GM19099 (cell line): ENCODE measurements around the gene EEF1B2.

Experiments
- POLR2A ChIP-seq: IDR thresholded peaks from 3 replicates; pipeline ENCODE4 v1.6.1; 2011; ENCODE audit warnings: low read depth; ENCODE audit not compliant: insufficient read length; ENCODE audit errors: extremely low read depth

The EEF1B2 gene

DNA sequence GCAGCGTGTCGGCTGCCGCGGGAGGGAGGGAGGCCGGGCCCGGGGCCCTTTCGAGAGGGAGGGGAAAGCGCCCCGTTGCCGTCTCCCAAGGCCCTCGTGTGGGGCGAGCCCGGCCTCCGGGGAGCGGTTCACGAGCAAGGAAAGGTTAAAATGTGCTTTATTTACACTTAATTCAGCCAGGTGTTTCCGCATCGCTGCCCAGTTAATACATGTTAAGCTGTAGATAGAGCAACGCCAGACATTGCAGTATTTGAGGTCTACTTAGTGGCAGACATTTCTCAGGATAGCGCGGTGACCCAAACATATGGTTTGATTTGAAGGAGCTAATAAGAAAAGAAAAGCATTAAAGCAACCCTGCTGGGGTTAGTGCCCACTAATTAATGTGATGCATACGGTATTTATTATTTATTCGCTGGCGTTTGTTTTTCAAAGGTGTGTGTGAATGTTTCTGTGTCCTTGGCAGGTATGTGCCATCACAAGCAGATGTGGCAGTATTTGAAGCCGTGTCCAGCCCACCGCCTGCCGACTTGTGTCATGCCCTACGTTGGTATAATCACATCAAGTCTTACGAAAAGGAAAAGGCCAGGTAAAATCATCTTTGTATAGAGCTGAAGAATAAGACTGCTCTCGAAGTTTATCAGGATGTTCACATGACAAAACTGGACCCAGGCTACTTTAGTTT, 571 bp downstream of the EEF1B2 start:
- no peak for TF ChIP-seq POLR2A

DNA sequence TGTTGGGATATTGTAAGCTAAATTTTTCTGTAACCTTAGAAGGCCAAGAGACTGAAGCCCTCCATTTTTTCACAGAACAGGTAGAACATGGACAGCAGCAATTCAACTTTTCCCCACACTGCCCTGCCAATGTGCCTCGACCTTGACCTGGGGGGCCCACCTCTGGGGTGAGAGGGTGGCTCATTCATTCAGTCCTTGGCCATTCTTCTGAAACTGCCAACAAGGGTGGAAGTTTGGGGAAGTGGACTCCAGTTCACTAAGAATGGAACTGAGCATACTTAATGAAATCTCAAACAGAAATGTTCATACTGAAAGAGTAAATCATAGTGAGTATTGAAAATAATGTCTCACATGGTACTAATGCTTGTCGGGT, 1.1 kb downstream of the EEF1B2 start:
- no peak for TF ChIP-seq POLR2A

- no peak for TF ChIP-seq POLR2A
Measured at GRCh38 chr2:206163251-206163880, 3.7 kb downstream of the EEF1B2 start.

GRCh38 chr2:206164261-206164862, 4.7 kb downstream of the EEF1B2 start:
- TF ChIP-seq POLR2A: no peak

DNA sequence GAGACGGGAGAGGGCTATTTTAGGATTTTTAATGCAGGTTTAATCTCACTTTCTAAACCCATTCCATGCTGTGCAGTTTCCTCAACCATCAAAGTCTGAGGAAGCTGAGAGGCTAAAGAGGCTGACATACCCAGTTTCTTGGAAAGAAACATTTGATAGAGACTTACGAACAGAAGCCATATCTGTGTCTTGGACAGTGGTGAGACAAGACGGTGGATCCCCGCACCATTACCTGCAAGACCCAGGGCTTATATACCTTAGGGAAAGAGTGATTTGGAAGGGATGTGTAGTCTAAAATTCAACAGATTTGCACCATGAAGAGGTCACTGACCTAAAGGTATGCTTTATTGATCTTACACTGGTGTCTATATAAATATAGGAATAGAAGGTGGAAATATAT, 13.5 kb downstream of the EEF1B2 start:
- TF ChIP-seq POLR2A: no peak

GRCh38 chr2:206176121-206176520, 16.4 kb downstream of the EEF1B2 start:
- TF ChIP-seq POLR2A: no peak

- TF ChIP-seq POLR2A: no peak
Measured at GRCh38 chr2:206176901-206177300, 17.2 kb downstream of the EEF1B2 start.

- TF ChIP-seq POLR2A: no peak
Measured at GRCh38 chr2:206189691-206190090, 30.0 kb downstream of the EEF1B2 start.

- TF ChIP-seq POLR2A: no peak
Measured at GRCh38 chr2:206190111-206190510, 30.4 kb downstream of the EEF1B2 start.

GRCh38 chr2:206190689-206191088, 31.0 kb downstream of the EEF1B2 start:
- TF ChIP-seq POLR2A: no peak

GRCh38 chr2:206192157-206192556, 32.5 kb downstream of the EEF1B2 start:
- no peak for TF ChIP-seq POLR2A

GRCh38 chr2:206193671-206194357, 34.1 kb downstream of the EEF1B2 start:
- no peak for TF ChIP-seq POLR2A

- TF ChIP-seq POLR2A: no peak
Measured at GRCh38 chr2:206198677-206199076, 39.0 kb downstream of the EEF1B2 start.

- TF ChIP-seq POLR2A: no peak
Measured at GRCh38 chr2:206201075-206201848, 41.6 kb downstream of the EEF1B2 start.

DNA sequence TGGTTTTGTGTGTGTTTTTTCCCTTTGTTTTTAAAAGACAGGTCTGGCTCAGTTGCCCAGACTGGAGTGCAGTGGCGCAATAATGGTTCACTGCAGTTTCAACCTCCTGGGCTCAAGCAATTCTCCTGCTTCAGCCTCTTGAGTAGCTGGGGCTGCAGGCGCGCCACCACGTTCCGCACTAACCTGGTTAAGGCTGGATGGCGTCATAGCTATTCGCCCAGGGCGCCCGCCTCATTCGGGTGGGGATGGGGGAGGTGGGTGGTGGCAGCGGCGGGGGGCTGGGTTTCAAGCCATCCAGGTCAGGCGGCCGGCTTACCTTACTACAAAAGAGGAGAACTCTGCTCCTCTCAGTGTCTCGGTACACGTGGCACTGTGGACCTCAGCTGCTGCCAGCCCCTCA, 42.8 kb downstream of the EEF1B2 start:
- no peak for TF ChIP-seq POLR2A
